Stimulated activated naive CD4-positive, alpha-beta T cell treated with Interleukin-2 at 50 U/mL for 16 hours (primary cell): ENCODE results near the gene DLG2.
"Not testable (repeated sequence)": the region's sequence is repeated elsewhere in the genome, so short reads cannot be mapped to it uniquely, and the experiment has no call there.

Experiments used
- DNase-seq: peaks from one replicate; lab custom pipeline; 2025; lab: John Stamatoyannopoulos, UW

The DLG2 gene

GRCh38 chr11:84993386-84993785 lies 633.8 kb downstream of the DLG2 start:
- no peak for DNase-seq

DNA sequence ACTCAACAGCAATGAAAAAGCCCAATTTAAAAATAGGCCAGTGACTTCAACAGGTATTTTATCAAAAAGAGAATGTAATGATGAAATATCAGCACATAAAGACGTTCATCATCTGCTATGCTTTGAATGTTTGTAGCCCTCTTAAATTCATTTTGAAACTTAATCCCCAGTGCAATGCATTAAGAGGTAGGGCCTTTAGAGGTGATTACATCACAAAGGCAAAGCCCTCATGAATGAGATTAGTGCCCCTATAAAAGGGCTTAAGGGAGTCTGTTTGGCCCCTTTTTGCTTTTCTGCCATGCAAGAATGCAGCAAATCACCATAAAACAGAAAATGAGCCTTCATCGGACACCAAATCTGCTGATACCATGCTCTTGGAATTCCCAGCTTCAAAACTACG lies 637.0 kb downstream of the DLG2 start:
- no peak for DNase-seq

GRCh38 chr11:84987686-84988187 lies 639.4 kb downstream of the DLG2 start:
- DNase-seq = not testable (repeated sequence)

DNA sequence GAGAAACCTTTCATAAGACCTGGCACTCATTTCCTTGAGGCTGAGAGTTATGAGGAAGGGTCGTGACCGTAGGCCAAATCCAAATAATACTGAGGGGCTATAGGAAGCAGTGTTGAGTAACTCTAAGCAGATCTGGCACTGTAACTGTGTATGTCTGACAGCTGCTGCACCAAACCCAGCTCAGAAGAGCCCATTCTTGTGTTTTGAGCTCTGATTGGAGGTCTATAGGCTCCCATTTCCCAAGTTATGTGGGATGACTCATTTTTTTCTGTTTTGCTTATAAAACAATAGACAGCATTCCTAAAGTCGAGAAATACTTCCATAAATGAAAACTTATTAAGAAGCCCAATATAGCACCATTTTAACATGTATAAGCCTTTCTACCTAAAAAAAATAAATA lies 645.8 kb downstream of the DLG2 start:
- no peak for DNase-seq

DNA sequence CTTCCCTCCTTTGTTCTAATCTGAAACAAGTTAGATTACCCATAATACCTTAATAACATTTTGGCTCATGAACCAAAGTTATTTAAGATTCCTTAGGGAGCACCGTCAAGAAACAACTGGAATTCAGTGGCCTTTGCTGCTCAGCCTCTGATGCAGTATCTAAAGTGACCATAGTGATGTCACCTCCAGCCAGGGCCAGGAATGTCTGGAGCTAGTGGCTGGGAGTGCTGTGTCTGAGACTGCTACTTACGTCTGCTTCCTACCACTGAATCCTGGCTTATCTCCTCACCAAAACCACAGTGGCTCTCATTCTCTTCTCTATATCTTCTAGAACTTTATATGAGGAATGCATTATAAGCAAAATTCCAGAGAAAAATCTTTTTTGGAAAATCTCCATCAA lies 658.0 kb downstream of the DLG2 start:
- DNase-seq = no peak

DNA sequence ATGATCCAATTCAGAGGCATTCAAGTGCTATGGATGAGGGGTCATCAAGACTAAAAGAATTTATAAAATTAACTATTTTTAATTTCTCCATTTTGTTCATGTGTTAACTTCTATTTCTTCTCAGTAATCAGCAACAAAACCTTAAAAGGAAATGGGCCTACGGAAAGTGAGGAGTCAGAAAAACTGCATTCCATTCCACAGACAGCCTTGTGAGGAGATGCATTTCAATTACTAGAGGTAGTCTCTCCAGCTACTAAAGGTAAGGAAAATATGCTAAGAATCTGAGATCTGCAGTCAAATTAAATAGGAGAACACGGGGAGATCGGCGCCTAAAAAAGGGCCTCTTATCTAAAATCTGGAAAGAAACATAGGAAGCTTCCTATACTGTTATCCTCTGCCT lies 661.7 kb downstream of the DLG2 start:
- DNase-seq = no peak

- DNase-seq = no peak
Observed at GRCh38 chr11:84963240-84963639, 663.9 kb downstream of the DLG2 start.

- no peak for DNase-seq
Observed at GRCh38 chr11:84962018-84962417, 665.1 kb downstream of the DLG2 start.

DNA sequence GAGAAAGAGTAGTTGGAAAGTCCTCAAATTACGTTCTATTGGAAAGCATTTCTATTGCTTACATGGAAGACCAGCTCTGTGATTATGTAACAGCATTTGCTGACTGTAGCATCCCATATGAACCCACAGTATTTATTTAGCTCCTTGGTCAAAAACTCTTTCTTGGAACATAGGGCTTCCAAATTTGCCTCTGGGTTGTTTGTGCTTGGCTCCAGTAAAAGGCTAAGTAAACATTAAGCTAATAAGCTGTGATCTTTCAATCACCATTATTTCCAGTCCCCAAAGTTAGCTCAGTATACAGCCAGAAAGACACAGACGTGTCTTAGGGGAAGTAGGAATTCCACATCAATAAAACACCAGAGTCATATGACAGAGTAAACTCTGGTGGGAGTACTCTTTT lies 668.8 kb downstream of the DLG2 start:
- no peak for DNase-seq

GRCh38 chr11:84950569-84951270 lies 676.4 kb downstream of the DLG2 start:
- no peak for DNase-seq

DNA sequence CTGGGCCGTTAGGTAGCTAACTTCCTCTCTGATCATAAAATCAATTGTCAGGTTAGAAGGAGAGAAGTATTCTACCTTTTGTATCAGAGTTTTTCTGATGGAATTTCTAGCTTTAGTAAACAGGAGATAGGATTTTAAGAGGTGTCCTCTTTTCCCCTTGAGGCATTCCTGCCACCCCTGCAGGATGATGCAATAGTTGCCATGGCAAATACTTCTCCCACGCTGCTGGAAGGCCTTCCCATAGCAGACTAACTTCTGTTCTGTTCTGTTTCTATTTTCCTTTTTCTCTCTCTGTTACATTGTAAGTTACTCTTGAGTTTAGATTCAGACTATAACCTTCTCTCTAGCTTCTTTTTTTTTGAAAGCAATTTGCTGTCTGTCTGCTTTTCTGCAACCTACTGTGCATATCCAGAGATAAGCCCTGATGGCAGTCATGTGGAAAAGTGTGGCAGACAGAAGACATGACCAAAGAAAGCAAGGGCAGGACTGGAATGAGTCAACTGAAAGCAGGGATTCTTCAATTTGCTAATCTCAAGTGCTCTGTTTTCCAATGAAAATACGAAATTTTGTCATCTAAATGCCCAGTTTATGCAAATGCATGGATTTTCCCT lies 679.1 kb downstream of the DLG2 start:
- no peak for DNase-seq

- DNase-seq = no peak
Observed at GRCh38 chr11:84947070-84947469, 680.1 kb downstream of the DLG2 start.

GRCh38 chr11:84930863-84931262 lies 696.3 kb downstream of the DLG2 start:
- no peak for DNase-seq

- DNase-seq = no peak
Observed at GRCh38 chr11:84929738-84930137, 697.4 kb downstream of the DLG2 start.

- DNase-seq = no peak
Observed at GRCh38 chr11:84924154-84924692, 702.9 kb downstream of the DLG2 start.

DNA sequence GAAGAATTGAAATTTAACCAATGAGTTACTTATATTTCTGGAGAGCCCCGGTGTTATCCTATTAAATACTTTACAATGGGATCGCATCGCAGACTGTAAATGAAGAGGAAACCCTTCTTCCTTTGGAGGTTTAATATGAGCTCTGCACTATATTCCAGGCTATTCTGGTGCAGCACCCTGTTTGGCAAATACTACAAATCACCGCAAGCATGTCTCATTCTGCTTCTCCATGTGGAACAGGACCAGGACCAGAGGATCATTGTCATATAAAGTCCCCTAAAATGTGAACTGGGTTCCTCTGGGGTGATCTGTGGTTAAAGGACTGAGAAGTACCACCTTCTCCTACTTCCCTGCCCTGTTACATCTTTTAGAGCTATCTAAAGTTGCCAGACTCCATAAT lies 703.7 kb downstream of the DLG2 start:
- no peak for DNase-seq

DNA sequence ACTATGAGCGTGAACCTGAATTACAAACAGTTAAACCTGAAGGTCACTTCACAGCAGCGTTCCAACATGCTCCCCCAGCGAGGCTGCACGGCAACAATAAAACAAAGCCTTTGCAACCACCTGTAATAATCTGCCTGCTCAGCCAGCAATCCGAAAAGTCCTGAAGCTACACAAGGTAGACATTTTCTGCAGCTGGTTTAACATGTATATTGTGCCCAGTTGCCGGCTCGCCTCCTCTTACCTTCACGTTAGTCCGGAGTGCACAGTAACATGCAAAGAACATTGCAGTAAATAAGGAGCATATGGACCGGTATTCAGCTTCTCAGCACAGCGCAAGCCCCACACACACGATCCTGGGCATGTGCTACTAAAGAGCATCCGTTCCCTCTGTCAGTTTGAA lies 704.3 kb downstream of the DLG2 start:
- DNase-seq = no peak

DNA sequence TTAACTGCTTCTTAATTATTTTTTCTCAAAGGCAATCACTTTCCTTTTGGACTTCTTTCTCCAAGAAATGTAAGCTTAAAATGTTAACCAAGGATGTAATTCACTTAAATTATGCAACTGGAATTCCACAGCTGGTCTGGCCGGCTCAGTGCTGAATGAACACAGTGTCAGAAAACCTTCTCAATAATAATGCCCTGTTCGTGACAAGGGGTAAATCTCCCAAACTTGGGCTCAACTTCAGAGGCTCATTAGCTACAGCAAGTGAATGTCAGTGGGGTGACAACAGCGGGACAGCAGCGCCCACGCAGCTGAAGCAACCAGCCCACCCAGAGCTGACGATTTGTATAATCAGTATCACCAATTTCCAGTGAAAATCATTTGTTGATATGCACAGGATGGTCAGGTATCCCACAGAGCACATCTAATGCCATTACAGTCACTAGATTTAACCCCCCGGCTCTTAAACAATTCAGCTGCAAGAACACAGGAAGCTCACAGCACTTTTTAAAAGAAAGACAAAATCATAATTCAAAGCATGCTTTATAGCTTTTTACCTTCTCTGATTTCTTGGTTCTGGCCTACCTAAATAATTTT lies 704.8 kb downstream of the DLG2 start:
- DNase-seq = no peak

GRCh38 chr11:84914511-84914910 lies 712.6 kb downstream of the DLG2 start:
- DNase-seq = no peak

GRCh38 chr11:84909740-84910139 lies 717.4 kb downstream of the DLG2 start:
- DNase-seq = no peak

DNA sequence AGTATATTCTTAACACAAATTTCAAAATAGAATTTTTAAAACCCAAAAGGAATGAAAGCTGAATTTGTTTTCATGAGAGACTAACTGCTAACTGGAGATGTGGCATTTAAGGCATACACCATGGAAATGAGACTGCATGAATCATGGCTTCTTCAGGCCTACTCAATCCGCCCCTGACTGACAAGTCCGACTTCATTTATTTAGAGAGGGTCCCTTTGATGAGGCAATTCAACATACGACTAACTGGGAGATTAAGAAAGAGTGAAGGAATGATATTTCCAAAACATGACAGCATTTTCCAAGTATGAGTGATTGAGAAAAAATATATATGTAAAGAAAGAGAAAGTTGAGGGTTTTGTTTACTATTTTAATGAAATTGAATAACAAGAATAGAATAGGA lies 720.1 kb downstream of the DLG2 start:
- DNase-seq = no peak

DNA sequence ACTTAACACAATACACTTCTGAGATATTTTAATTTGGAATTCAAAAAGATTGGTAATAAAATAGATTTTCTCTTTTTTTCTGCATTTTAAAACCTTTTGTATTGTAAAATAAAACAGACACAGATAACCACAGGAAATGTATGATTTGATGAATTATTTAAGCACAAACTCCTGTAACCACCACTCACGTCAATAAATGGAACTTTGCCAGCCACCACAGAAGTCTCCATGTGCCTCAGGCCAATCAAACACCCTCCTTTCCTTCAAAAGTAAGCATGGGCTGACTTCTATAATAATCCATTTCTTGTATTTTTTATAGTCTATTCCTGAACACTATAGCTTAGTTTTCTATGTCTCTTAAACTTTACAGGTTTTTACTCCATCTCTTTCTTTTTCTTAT lies 721.7 kb downstream of the DLG2 start:
- no peak for DNase-seq

GRCh38 chr11:84902445-84902844 lies 724.7 kb downstream of the DLG2 start:
- DNase-seq = no peak
